OCI-LY1 (cell line): ENCODE data around the gene CEP83.

Source experiments
- CTCF ChIP-seq: fragments of 200-600 bp; sonication (generic), shearing (Covaris generic); IDR thresholded peaks from 2 replicates; pipeline ENCODE4 v1.5.1; 2017; ENCODE audit warnings: mild to moderate bottlenecking, antibody characterized with exemption, low read length, moderate library complexity, mixed read lengths
- EZH2 ChIP-seq: fragments of 200-600 bp; sonication (generic), shearing (Covaris generic); IDR thresholded peaks from 2 replicates; pipeline ENCODE4 v1.8.0; 2017; ENCODE audit warnings: borderline replicate concordance, mixed run types, mild to moderate bottlenecking, antibody characterized with exemption, low read length, moderate library complexity, mixed read lengths

- TF ChIP-seq CTCF (no peak), EZH2 (no peak)
These were observed 37.6 kb downstream of the CEP83 start for GRCh38 chr12:94421868-94422740.
